Activated CD8-positive, alpha-beta memory T cell treated with anti-CD3 and anti-CD28 coated beads for 24 hours (primary cell): ENCODE results near the gene VRK3.
A peak's percentile ranks its signal among the peaks of the same experiment; 100 is the strongest.

Experiments
- DNase-seq: peaks from one replicate; pipeline ENCODE4 v3.0.0-alpha.2; 2020

VRK3 gene

DNA sequence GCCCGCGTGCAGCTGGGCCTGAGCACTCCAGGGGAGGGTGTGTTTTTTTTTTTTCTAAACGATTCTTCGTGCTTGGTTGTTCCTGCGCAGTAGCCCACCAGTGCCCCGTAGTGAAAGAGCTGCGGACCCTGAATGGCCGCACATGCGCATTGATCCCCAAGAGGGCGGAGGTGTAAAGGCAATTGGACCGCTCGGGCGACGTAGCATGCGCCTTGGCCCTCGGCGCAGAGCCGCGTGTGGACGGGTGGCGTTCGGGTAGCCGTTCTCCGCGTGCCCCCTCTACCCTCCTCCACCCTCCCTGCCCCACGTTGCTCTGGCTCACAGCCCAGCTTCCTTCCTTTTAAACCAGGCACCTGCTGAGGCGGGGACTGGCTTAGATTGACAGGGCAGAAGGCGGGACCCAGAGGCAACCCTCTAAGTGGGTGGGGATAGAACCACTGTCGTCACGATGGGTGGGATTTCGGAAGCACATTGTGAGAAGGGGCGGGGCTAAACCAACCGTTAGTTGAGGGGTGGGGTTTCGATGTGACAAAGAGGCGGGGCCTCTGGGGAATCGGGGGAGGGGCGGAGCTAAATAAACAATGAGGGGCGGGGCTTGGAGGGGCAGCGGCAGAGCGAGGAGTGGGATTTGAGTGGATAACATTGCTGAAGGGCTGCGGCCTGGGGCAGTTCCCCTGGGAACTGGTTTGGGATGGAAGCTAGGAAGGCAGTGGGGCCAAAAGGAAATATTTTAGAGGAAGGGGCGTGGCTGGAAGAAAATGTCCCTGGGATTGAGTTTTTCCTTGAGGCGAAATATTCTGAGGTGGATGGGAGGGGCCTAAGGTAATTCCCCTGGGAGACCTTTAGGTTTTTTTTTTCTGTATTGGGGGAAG, 95.3 kb downstream of the VRK3 start:
- peak; percentile 96 for DNase-seq

DNA sequence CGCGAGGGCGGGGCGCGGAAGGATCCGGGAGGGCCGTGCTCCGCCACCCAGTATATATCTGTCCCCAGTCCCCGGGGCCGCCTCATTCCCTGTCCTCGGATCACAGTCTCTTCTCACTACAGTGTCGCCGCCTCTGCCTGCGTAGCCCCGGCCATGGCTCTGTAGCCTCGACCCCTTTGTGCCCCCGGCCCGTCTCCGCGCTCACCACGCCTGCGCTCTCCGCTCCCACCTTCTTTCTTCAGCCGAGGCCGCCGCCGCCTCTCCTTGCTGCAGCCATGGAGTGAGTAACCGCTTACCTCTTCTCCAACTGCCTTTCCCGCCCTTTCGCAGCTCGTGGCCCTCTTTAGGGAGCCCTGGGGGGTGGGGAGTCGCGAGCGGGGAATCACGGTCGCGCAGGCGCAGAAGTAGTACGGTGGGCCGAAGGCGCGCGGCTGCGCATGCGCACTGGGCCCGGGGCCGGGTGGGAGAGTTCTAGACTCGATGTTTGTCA, 96.0 kb downstream of the VRK3 start, which contains the start of the genes ATF5 and NUP62:
TSS of gene ATF5 (plus strand) at position 85 of the 490 bp plus-strand sequence. CDS start 1,646 bp downstream, outside the sequence.
TSS of gene NUP62 (minus strand) at position 384 of the 490 bp plus-strand sequence. CDS start 19,697 bp downstream, outside the sequence.
- DNase-seq, result peak; percentile 99

DNA sequence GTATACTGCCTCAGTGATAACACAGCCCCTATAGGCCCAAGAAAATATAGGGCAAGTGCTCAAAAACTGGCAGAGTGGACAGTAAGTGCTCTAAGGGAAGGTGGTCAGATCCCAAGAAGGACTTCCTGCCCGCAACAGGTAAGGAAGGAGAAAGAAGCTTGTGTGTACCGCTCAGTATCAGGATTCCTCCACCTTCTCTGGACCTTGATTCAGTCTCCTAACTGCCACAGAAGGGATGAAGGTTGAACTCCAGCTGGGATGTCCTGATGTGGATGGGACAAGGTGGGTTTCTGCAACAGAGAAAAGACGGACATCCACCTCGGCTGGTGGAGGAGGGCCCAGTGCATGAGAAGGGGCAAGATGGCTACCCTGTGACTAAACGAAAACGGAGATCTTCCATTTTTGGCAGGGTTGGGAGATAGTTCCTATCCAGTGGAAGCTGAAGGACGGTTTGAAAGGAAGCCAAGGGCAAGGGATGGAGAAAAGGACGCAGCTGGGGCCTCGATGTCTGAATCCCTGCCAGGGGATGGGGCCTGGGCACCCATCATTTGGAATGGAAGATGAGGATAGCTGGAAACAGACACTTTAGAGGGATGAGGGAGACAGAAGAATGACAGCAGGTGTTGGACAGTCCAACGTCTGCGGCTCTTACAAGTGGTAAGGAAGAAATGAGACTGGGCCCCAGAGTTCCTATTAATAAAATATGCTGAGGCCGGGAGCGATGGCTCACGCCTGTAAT, 97.5 kb downstream of the VRK3 start:
- no peak for DNase-seq

DNA sequence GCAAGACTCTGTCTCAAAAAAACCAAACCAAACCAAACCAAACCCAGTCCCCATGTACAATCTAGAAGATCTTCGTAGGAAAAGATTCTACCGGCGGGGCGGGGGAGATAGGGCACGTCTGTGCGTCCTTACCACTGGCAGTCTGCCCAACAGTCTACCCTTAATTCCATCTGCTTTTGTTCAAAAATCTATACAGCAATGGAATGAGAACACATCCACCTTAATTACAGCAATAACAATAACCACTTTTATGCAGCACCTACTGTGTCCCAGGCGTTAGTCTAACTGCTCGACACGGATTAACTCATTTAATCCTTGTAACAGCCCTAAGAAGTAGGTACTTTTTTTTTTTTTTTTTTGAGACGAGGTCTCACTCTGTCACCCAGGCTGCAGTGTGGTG, 98.7 kb downstream of the VRK3 start:
- no peak for DNase-seq
